A673 (cell line): Measurements from ENCODE around the gene MYRIP. TPM values are rescaled to one million over a fixed set of nuclear protein-coding genes. Genes with fewer than 3 reads are reported as not detected.

ENCODE experiments used
- BruUV-seq: library from RNA; stranded (reverse); fragments of 400-500 nt; replicated peaks from 2 replicates; lab custom pipeline; 2021; lab: Mats Ljungman, UMichigan
- CTCF ChIA-PET: fragments of 300-600 bp; sonication (Branson Sonifier 250); formaldehyde crosslinking; loops from one replicate; lab custom pipeline; 2022; ENCODE audit warnings: antibody characterized with exemption; lab: Charles Lee
- POLR2A ChIA-PET: fragments of 300-600 bp; sonication (Branson Sonifier 250); formaldehyde crosslinking; loops from one replicate; lab custom pipeline; 2022; ENCODE audit warnings: antibody characterized with exemption; ENCODE audit not compliant: low non-redundant PET; lab: Charles Lee
- DNase-seq: peaks from one replicate; pipeline ENCODE4 v3.0.0-alpha.2; 2015; ENCODE audit warnings: low spot score
- H3K27ac ChIP-seq: fragments of 200-600 bp; sonication (generic); 2 replicates; pipeline ENCODE4 v1.5.1; 2016; ENCODE audit warnings: mixed run types, low read depth, mild to moderate bottlenecking, mixed read lengths, antibody characterized with exemption, low read length; ENCODE audit not compliant: poor library complexity, severe bottlenecking
- H3K27me3 ChIP-seq: fragments of 200-600 bp; sonication (generic); replicated peaks from 2 replicates; pipeline ENCODE4 v1.6.1; 2017; ENCODE audit warnings: mixed run types, low read depth, mild to moderate bottlenecking, mixed read lengths, antibody characterized with exemption, low read length; ENCODE audit not compliant: insufficient read depth, poor library complexity
- H3K36me3 ChIP-seq: fragments of 200-600 bp; sonication (generic); 2 replicates; pipeline ENCODE4 v1.6.1; 2016; ENCODE audit warnings: mixed run types, mild to moderate bottlenecking, mixed read lengths, antibody characterized with exemption, low read length; ENCODE audit not compliant: insufficient read depth, poor library complexity, severe bottlenecking
- H3K4me1 ChIP-seq: fragments of 200-600 bp; sonication (generic); 2 replicates; pipeline ENCODE4 v1.6.1; 2017; ENCODE audit warnings: mixed run types, mild to moderate bottlenecking, mixed read lengths, antibody characterized with exemption, low read length; ENCODE audit not compliant: insufficient read depth, poor library complexity, severe bottlenecking
- H3K4me3 ChIP-seq: fragments of 200-600 bp; sonication (generic); 2 replicates; pipeline ENCODE4 v1.5.1; 2016; ENCODE audit warnings: low read depth, mixed run types, mild to moderate bottlenecking, mixed read lengths, low read length; ENCODE audit not compliant: poor library complexity, severe bottlenecking
- H3K9me3 ChIP-seq: fragments of 200-600 bp; sonication (generic); 2 replicates; pipeline ENCODE4 v1.6.1; 2016; ENCODE audit warnings: mixed run types, low read depth, mild to moderate bottlenecking, mixed read lengths, antibody characterized with exemption, low read length; ENCODE audit not compliant: poor library complexity, severe bottlenecking
- EZH2 ChIP-seq: fragments of 200-600 bp; sonication (generic); IDR thresholded peaks from 2 replicates; pipeline ENCODE4 v1.6.1; 2017; ENCODE audit warnings: borderline replicate concordance, low read depth, mild to moderate bottlenecking, mixed read lengths, antibody characterized with exemption, low read length; ENCODE audit not compliant: poor library complexity, severe bottlenecking
- intact Hi-C: fragments of 100-400 bp; cut with micrococcal nuclease; formaldehyde crosslinking; loops from one replicate; pipeline ENCODE4 v1.10.0; 2022; ENCODE audit not compliant: unreplicated experiment
- total RNA-seq: library from RNA; stranded (reverse); gene quantifications from 2 replicates; pipeline ENCODE4 v1.2.3, GENCODE V29; 2021
- TF ChIP-seq, protein P1 (sequence below): fragments of 300-800, 200-600 bp; sonication (generic); conservative IDR thresholded peaks from 2 replicates; pipeline ENCODE4 v1.5.1; 2017; ENCODE audit warnings: low read depth, mild to moderate bottlenecking, antibody characterized with exemption, low read length, moderate library complexity, mixed read lengths

Gene MYRIP
- total RNA-seq, 1 experiment from 2014 or later: not detected

GRCh38 chr3:40201770-40202169 is 392.4 kb downstream of the MYRIP start:
- TF ChIP-seq EZH2: no peak
- TF ChIP-seq, protein P1, sequence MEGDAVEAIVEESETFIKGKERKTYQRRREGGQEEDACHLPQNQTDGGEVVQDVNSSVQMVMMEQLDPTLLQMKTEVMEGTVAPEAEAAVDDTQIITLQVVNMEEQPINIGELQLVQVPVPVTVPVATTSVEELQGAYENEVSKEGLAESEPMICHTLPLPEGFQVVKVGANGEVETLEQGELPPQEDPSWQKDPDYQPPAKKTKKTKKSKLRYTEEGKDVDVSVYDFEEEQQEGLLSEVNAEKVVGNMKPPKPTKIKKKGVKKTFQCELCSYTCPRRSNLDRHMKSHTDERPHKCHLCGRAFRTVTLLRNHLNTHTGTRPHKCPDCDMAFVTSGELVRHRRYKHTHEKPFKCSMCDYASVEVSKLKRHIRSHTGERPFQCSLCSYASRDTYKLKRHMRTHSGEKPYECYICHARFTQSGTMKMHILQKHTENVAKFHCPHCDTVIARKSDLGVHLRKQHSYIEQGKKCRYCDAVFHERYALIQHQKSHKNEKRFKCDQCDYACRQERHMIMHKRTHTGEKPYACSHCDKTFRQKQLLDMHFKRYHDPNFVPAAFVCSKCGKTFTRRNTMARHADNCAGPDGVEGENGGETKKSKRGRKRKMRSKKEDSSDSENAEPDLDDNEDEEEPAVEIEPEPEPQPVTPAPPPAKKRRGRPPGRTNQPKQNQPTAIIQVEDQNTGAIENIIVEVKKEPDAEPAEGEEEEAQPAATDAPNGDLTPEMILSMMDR: no peak
- CTCF ChIA-PET: no interaction called here

DNA sequence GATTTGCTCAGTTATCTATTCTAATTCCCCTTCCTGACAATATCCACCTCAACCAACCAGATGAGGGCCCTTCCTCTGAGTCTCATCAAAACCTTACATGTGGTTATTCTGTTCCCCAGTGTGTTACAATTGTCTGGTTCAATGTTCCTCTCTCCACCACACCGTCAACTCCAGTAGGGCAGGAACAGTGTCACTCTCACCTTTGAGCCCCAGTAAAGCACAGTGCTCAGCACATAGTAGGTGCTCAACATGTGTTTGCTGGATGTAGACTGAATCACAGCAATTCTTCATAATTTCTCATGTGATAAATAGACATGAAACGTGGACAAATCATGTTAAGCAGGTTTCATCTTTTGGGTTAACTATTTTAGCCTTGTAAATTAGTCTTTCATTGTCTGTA is 397.1 kb downstream of the MYRIP start:
- no peak for DNase-seq
- CTCF ChIA-PET: no interaction called here
- Histone ChIP-seq H3K27ac (no peak overlapping the region), H3K4me3 (no peak overlapping the region), H3K4me1 (no peaks in the 10 kb centered on the region), H3K27me3 (no peaks in the 10 kb centered on the region), H3K9me3 (no peaks in the 10 kb centered on the region), H3K36me3 (no peaks in the 10 kb centered on the region)
- no TSS peak for BruUV-seq
- no peak for TF ChIP-seq EZH2
- TF ChIP-seq, protein P1: no peak
- intact Hi-C loops: no loop called here
- POLR2A ChIA-PET: no interaction called here

More at GRCh38 chr3:40201770-40202169, 392.4 kb downstream of the MYRIP start:
- no TSS peak for BruUV-seq
- H3K9me3 ChIP-seq: no peaks in the 10 kb centered on the region
- intact Hi-C loops: no loop called here
- H3K4me1 ChIP-seq: no peaks in the 10 kb centered on the region
- no peaks in the 10 kb centered on the region for H3K27me3 ChIP-seq
- no peak for DNase-seq
- H3K4me3 ChIP-seq: no peak overlapping the region
- POLR2A ChIA-PET: no interaction called here
- H3K27ac ChIP-seq: no peak overlapping the region
- H3K36me3 ChIP-seq: no peaks in the 10 kb centered on the region

GRCh38 chr3:40207796-40208195 is 398.4 kb downstream of the MYRIP start:
- Histone ChIP-seq H3K9me3 (no peaks in the 10 kb centered on the region), H3K4me1 (no peaks in the 10 kb centered on the region), H3K36me3 (no peaks in the 10 kb centered on the region), H3K27me3 (no peaks in the 10 kb centered on the region), H3K27ac (no peak overlapping the region), H3K4me3 (no peak overlapping the region)
- TF ChIP-seq, protein P1: no peak
- no peak for TF ChIP-seq EZH2
- CTCF ChIA-PET: no interaction called here
- POLR2A ChIA-PET: no interaction called here
- BruUV-seq: no TSS peak
- intact Hi-C loops: no loop called here
- no peak for DNase-seq
